T-helper 2 cell treated with Interferon-gamma antibody and Interleukin-4, amounts not matched to agents 100 ng/mL and 5 ng/mL, for 36 hours (primary cell): ENCODE measurements around the gene C6orf132. TPM values are rescaled to one million over a fixed set of nuclear protein-coding genes. Genes with fewer than 3 reads are reported as not detected.

Experiments
- intact Hi-C: fragments of 100-400 bp; cut with micrococcal nuclease; formaldehyde crosslinking; loops from one replicate; pipeline ENCODE4 v1.15.1; 2023
- total RNA-seq: library from RNA; stranded (reverse); gene quantifications from 2 replicates; pipeline ENCODE4 v1.2.3, GENCODE V29; 2022

The C6orf132 gene
- total RNA-seq, 1 donor from 2014 or later, result 0.05 TPM

- intact Hi-C loops, result no loop called here
These were observed 36.1 kb downstream of the C6orf132 start for GRCh38 chr6:42106112-42107023.

- intact Hi-C loops, result loop anchor here (2.0 kb wide), 1 partner anchor 61 kb away; no protein-coding TSS in a partner anchor
These were observed 36.7 kb downstream of the C6orf132 start for GRCh38 chr6:42105709-42106108.

GRCh38 chr6:42105156-42105648 is 37.2 kb downstream of the C6orf132 start:
- intact Hi-C loops, result loop anchor here (2.0 kb wide), 1 partner anchor 60 kb away; no protein-coding TSS in a partner anchor

GRCh38 chr6:42104804-42105125 is 37.7 kb downstream of the C6orf132 start:
- intact Hi-C loops, result loop anchor here (1.0 to 2.0 kb wide), 3 partner anchors 60 to 324 kb away; partner anchors contain the start of gene PRICKLE4

- intact Hi-C loops, result loop anchor here (1.0 to 2.0 kb wide), 3 partner anchors 59 to 324 kb away; partner anchors contain the start of gene PRICKLE4
These were observed 38.2 kb downstream of the C6orf132 start for GRCh38 chr6:42104095-42104803.

- intact Hi-C loops, result loop anchor here (1.0 to 2.0 kb wide), 3 partner anchors 59 to 323 kb away; partner anchors contain the start of gene PRICKLE4
These were observed 38.7 kb downstream of the C6orf132 start for GRCh38 chr6:42103753-42104094.

GRCh38 chr6:42103216-42103615 is 39.2 kb downstream of the C6orf132 start:
- intact Hi-C loops, result no loop called here

- intact Hi-C loops, result no loop called here
These were observed 41.2 kb downstream of the C6orf132 start for GRCh38 chr6:42101186-42101657.

GRCh38 chr6:42100029-42100901 is 42.2 kb downstream of the C6orf132 start:
- intact Hi-C loops, result no loop called here

- intact Hi-C loops, result no loop called here
These were observed 42.9 kb downstream of the C6orf132 start for GRCh38 chr6:42099340-42100028.

GRCh38 chr6:42095776-42096541 is 46.5 kb downstream of the C6orf132 start:
- intact Hi-C loops, result no loop called here

GRCh38 chr6:42095094-42095493 is 47.3 kb downstream of the C6orf132 start:
- intact Hi-C loops, result no loop called here

GRCh38 chr6:42093582-42094329 is 48.7 kb downstream of the C6orf132 start:
- intact Hi-C loops, result no loop called here

- intact Hi-C loops, result no loop called here
These were observed 50.7 kb downstream of the C6orf132 start for GRCh38 chr6:42091718-42092023.

- intact Hi-C loops, result no loop called here
These were observed 51.4 kb downstream of the C6orf132 start for GRCh38 chr6:42090819-42091717.

GRCh38 chr6:42088101-42088591 is 54.3 kb downstream of the C6orf132 start:
- intact Hi-C loops, result no loop called here
